Activated CD8-positive, alpha-beta T cell treated with anti-CD3 and anti-CD28 coated beads, Interleukin-2, amount 10 ng/mL, durations not matched to agents 7 days and 5 days (primary cell): Measurements from ENCODE around the gene PPM1D. TPM values are rescaled to one million over a fixed set of nuclear protein-coding genes. Genes with fewer than 3 reads are reported as not detected.
"Not testable (repeated sequence)": the region's sequence is repeated elsewhere in the genome, so short reads cannot be mapped to it uniquely, and the experiment has no call there.

Experiments used
- ATAC-seq: fragments of 150-1000 bp; cut with Tn5 transposase; one replicate; pipeline ENCODE4 v1.10.0; 2021; ENCODE audit warnings: moderate library complexity
- CTCF ChIA-PET: fragments of 350-600 bp; sonication (Branson Sonifier 250); formaldehyde crosslinking; loops from one replicate; lab custom pipeline; 2021; ENCODE audit warnings: antibody characterized with exemption; lab: Charles Lee
- POLR2A ChIA-PET: fragments of 350-600 bp; sonication (Branson Sonifier 250); formaldehyde crosslinking; loops from one replicate; lab custom pipeline; 2021; ENCODE audit warnings: antibody characterized with exemption; lab: Charles Lee
- DNase-seq: peaks from one replicate; pipeline ENCODE4 v3.0.0-alpha.2; 2020
- H3K27ac Mint-ChIP-seq: one replicate; pipeline ENCODE4 v1.8.0; 2021; ENCODE audit warnings: mild to moderate bottlenecking, mixed read lengths
- H3K27me3 Mint-ChIP-seq: one replicate; pipeline ENCODE4 v1.8.0; 2021; ENCODE audit warnings: low read depth, mixed read lengths
- H3K36me3 Mint-ChIP-seq: one replicate; pipeline ENCODE4 v1.8.0; 2021; ENCODE audit warnings: low read depth, mixed read lengths
- H3K4me1 Mint-ChIP-seq: one replicate; pipeline ENCODE4 v1.8.0; 2021; ENCODE audit warnings: low read depth, mixed read lengths
- H3K4me3 Mint-ChIP-seq: one replicate; pipeline ENCODE4 v1.8.0; 2021; ENCODE audit warnings: mild to moderate bottlenecking, mixed read lengths
- H3K9me3 Mint-ChIP-seq: one replicate; pipeline ENCODE4 v1.8.0; 2022; ENCODE audit warnings: mixed read lengths; ENCODE audit not compliant: insufficient read depth
- total RNA-seq, 2 experiments: library from RNA; stranded (reverse); gene quantifications; one replicate each; pipeline ENCODE4 v1.2.3, GENCODE V29; 2021

Gene PPM1D
- total RNA-seq, 2 experiments from 2014 or later = 20.4 to 21.2 TPM

DNA sequence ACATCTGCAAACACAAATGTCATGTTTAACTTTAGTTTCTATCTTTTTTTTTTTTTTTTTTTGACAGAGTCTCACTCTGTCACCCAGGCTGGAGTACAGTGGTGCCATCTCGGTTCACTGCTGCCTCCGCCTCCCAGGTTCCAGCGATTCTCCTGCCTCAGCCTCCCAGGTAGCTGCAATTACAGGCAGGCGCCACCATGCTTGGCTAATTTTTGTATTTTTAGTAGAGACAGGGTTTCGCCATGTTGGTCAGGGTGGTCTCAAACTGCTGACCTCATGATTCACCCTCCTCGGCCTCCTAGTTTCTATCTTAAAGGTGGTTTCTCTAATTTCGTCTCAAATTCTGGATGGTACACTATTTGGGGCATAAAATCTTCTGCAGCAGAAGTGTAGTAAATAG, 5.8 kb upstream of the PPM1D start:
- H3K27ac Mint-ChIP-seq, POLR2A ChIA-PET: not testable (repeated sequence)
- CTCF ChIA-PET = interaction anchor here (1.1 kb wide), 1 partner anchor 43 kb away, joined by 3 read pairs; no protein-coding TSS in a partner anchor

DNA sequence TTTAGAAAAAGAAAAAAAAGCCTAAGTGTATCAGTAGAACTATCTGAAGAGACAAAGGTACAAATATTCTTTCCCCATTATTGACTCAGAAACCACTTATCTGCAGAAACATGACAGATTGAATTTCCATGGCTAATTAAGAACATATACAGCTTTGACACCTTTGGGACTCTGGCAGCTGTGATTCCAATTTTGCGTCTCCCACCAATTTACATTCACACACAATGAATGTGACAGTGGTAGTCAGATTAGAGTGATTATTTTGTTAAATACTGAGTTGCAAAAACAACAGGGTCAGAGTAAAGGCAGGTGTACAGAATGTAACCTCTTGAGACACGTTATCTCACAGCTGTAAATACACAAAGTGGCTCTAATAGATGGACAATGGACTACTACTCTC, 5.3 kb upstream of the PPM1D start:
- CTCF ChIA-PET = interaction anchor here (1.1 kb wide), 2 partner anchors 9 to 43 kb away, joined by 3 read pairs; no protein-coding TSS in a partner anchor
- Mint-ChIP-seq H3K27me3 (peaks cover 8% of the 10 kb centered on the region), H3K4me1 (peaks cover 15% of the 10 kb centered on the region), H3K9me3 (no peaks in the 10 kb centered on the region), H3K4me3 (no peak overlapping the region), H3K27ac (no peak overlapping the region), H3K36me3 (no peaks in the 10 kb centered on the region)
- ATAC-seq = no peak
- POLR2A ChIA-PET = no interaction called here
- DNase-seq = no peak

More for the DNA sequence above, 5.8 kb upstream of the PPM1D start:
- H3K4me3 Mint-ChIP-seq, ATAC-seq, DNase-seq, H3K9me3 Mint-ChIP-seq, H3K36me3 Mint-ChIP-seq, H3K27me3 Mint-ChIP-seq: not testable (repeated sequence)
- H3K4me1 Mint-ChIP-seq = peaks cover 13% of the 10 kb centered on the region

GRCh38 chr17:60597297-60597696, 2.7 kb upstream of the PPM1D start:
- Mint-ChIP-seq H3K27ac (no peak overlapping the region), H3K9me3 (no peaks in the 10 kb centered on the region), H3K27me3 (peaks cover 2% of the 10 kb centered on the region), H3K4me3 (no peak overlapping the region), H3K4me1 (peaks cover 19% of the 10 kb centered on the region), H3K36me3 (peaks cover 6% of the 10 kb centered on the region)
- POLR2A ChIA-PET = no interaction called here
- ATAC-seq (no peak), DNase-seq (no peak)
- CTCF ChIA-PET = interaction anchor here (1.5 kb wide), 1 partner anchor 27 kb away, joined by 5 read pairs; no protein-coding TSS in a partner anchor

- peaks cover 26% of the 10 kb centered on the region for H3K4me1 Mint-ChIP-seq
- no peak overlapping the region for H3K27ac Mint-ChIP-seq
- H3K9me3 Mint-ChIP-seq = no peaks in the 10 kb centered on the region
- no peak for ATAC-seq
- peaks cover 9% of the 10 kb centered on the region for H3K36me3 Mint-ChIP-seq
- CTCF ChIA-PET = interaction anchor here (1.1 to 1.6 kb wide), 5 partner anchors 28 to 71 kb away, joined by 3 to 9 read pairs (median 3); no protein-coding TSS in a partner anchor
- POLR2A ChIA-PET = interaction anchor here (0.7 to 1.9 kb wide), 3 partner anchors 73 to 520 kb away, joined by 3 to 7 read pairs (median 5); no protein-coding TSS in a partner anchor
- peak overlapping the region; percentile 16 for H3K4me3 Mint-ChIP-seq
- H3K27me3 Mint-ChIP-seq = peaks cover 2% of the 10 kb centered on the region
- no peak for DNase-seq
These were observed 1.8 kb upstream of the PPM1D start for GRCh38 chr17:60598001-60598736.

DNA sequence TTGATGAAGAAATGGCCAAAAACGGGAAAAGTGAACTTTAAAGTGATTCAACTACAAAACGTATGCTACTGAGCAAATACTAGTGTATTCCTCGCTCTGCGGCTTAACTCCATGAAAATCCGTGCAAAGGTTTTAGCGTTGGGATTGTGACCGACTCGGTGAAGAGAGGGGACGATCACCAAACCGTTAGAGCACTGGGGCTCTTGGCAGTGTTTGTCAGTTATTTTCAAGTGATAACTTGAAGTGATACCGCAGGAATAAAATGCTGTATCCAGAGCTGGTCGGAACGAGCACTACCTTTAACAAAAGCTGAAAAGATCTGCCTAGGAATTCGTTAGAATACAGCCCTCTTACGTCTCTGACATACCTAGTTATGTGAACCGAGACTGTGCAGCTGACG, 773 bp upstream of the PPM1D start:
- ChIA-PET POLR2A (interaction anchor here (0.7 to 2.1 kb wide), 14 partner anchors 8 to 521 kb away, joined by 3 to 13 read pairs (median 3); partner anchors contain the start of gene USP32), CTCF (interaction anchor here (0.7 to 2.7 kb wide), 8 partner anchors 23 to 1034 kb away, joined by 3 to 21 read pairs (median 3); partner anchors contain the start of gene DHX40)
- no peak for DNase-seq
- H3K9me3 Mint-ChIP-seq = no peaks in the 10 kb centered on the region
- peak overlapping the region; percentile 96 for H3K27ac Mint-ChIP-seq
- peaks cover 2% of the 10 kb centered on the region for H3K27me3 Mint-ChIP-seq
- peaks cover 35% of the 10 kb centered on the region for H3K4me1 Mint-ChIP-seq
- H3K36me3 Mint-ChIP-seq = peaks cover 12% of the 10 kb centered on the region
- H3K4me3 Mint-ChIP-seq = peak overlapping the region; percentile 92
- peak; percentile 17 for ATAC-seq

- CTCF ChIA-PET = interaction anchor here (1.0 to 2.7 kb wide), 7 partner anchors 9 to 40 kb away, joined by 3 to 21 read pairs (median 5); no protein-coding TSS in a partner anchor
- DNase-seq = peak; percentile 74
- peaks cover 16% of the 10 kb centered on the region for H3K36me3 Mint-ChIP-seq
- POLR2A ChIA-PET = interaction anchor here (0.6 to 2.1 kb wide), 12 partner anchors 10 to 209 kb away, joined by 3 to 13 read pairs (median 4); partner anchors contain the start of gene USP32
- H3K27me3 Mint-ChIP-seq = peaks cover 2% of the 10 kb centered on the region
- no peaks in the 10 kb centered on the region for H3K9me3 Mint-ChIP-seq
- H3K4me3 Mint-ChIP-seq = peak overlapping the region; percentile 92
- peak overlapping the region; percentile 96 for H3K27ac Mint-ChIP-seq
- peak; percentile 17 for ATAC-seq
- H3K4me1 Mint-ChIP-seq = peaks cover 39% of the 10 kb centered on the region
These were observed 775 bp downstream of the PPM1D start for GRCh38 chr17:60600490-60601446.

GRCh38 chr17:60601447-60602384, 1.7 kb downstream of the PPM1D start:
- DNase-seq = peak; percentile 53
- peaks cover 2% of the 10 kb centered on the region for H3K27me3 Mint-ChIP-seq
- H3K4me1 Mint-ChIP-seq = peaks cover 43% of the 10 kb centered on the region
- CTCF ChIA-PET = interaction anchor here (1.0 to 2.7 kb wide), 8 partner anchors 10 to 39 kb away, joined by 3 to 21 read pairs (median 4); no protein-coding TSS in a partner anchor
- peaks cover 18% of the 10 kb centered on the region for H3K36me3 Mint-ChIP-seq
- no peaks in the 10 kb centered on the region for H3K9me3 Mint-ChIP-seq
- no peak for ATAC-seq
- peak overlapping the region; percentile 85 for H3K27ac Mint-ChIP-seq
- POLR2A ChIA-PET = interaction anchor here (0.6 to 0.9 kb wide), 3 partner anchors 15 to 82 kb away, joined by 3 to 4 read pairs (median 3); no protein-coding TSS in a partner anchor
- H3K4me3 Mint-ChIP-seq = peak overlapping the region; percentile 92

- Mint-ChIP-seq H3K4me1 (peaks cover 43% of the 10 kb centered on the region), H3K4me3 (peak overlapping the region; percentile 92), H3K27me3 (peaks cover 1% of the 10 kb centered on the region), H3K9me3 (no peaks in the 10 kb centered on the region), H3K27ac (no peak overlapping the region), H3K36me3 (peaks cover 18% of the 10 kb centered on the region)
- ATAC-seq (no peak), DNase-seq (no peak)
- CTCF ChIA-PET = interaction anchor here (1.1 to 1.7 kb wide), 3 partner anchors 11 to 38 kb away, joined by 3 to 8 read pairs (median 4); no protein-coding TSS in a partner anchor
- POLR2A ChIA-PET = no interaction called here
These were observed 2.4 kb downstream of the PPM1D start for GRCh38 chr17:60602385-60602742.

DNA sequence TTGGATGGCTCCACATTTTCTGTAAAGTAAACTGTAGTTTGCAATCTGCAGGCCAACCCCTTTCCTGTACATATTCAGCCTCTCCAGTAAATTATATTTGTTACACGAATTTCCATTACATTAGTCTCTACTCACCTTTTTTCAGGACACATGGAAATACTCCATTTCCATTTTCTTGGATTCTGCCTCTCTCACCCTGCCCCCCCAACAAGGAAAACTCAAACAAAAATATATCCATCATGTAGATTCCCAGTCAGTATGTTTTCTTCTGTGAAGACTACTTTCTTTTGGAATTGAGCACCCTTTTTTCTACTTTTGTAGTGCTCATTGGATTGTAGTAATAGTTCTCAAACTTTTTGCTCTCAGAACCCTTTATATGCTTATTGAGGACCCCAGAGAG, 2.9 kb downstream of the PPM1D start:
- H3K36me3 Mint-ChIP-seq = peaks cover 18% of the 10 kb centered on the region
- no peaks in the 10 kb centered on the region for H3K27me3 Mint-ChIP-seq
- DNase-seq (no peak), ATAC-seq (no peak)
- peak overlapping the region; percentile 92 for H3K4me3 Mint-ChIP-seq
- POLR2A ChIA-PET = no interaction called here
- H3K4me1 Mint-ChIP-seq = peaks cover 42% of the 10 kb centered on the region
- H3K9me3 Mint-ChIP-seq = no peaks in the 10 kb centered on the region
- CTCF ChIA-PET = interaction anchor here (1.1 to 1.3 kb wide), 2 partner anchors 35 to 38 kb away, joined by 3 to 4 read pairs; no protein-coding TSS in a partner anchor
- no peak overlapping the region for H3K27ac Mint-ChIP-seq

- DNase-seq, ATAC-seq, POLR2A ChIA-PET, H3K27ac Mint-ChIP-seq, H3K27me3 Mint-ChIP-seq, H3K9me3 Mint-ChIP-seq, CTCF ChIA-PET: not testable (repeated sequence)
- peaks cover 36% of the 10 kb centered on the region for H3K4me1 Mint-ChIP-seq
- peak overlapping the region; percentile 15 for H3K4me3 Mint-ChIP-seq
- peaks cover 18% of the 10 kb centered on the region for H3K36me3 Mint-ChIP-seq
These were observed 3.5 kb downstream of the PPM1D start for GRCh38 chr17:60603477-60603876.
